GM23338 (cell line): ENCODE data around the gene GPD2. TPM values are rescaled to one million over a fixed set of nuclear protein-coding genes. Genes with fewer than 3 reads are reported as not detected.
A peak's percentile ranks its signal among the peaks of the same experiment; 100 is the strongest.

Experiments used
- ATAC-seq: fragments of 200-7000 bp; cut with Tn5 transposase; 3 replicates; pipeline ENCODE4 v1.9.1; 2020
- DNase-seq: peaks from one replicate; pipeline ENCODE4 v3.0.0-alpha.2; 2015; ENCODE audit warnings: low spot score
- H2AFZ ChIP-seq: fragments of 200-600 bp; sonication (generic); 2 replicates; pipeline ENCODE4 v1.8.0; 2016; ENCODE audit warnings: antibody characterized with exemption, mild to moderate bottlenecking, moderate library complexity
- H3F3A ChIP-seq: fragments of 200-600 bp; sonication (generic); replicated peaks from 2 replicates; pipeline ENCODE4 v1.8.0; 2017; ENCODE audit warnings: antibody characterized with exemption, mixed run types, low read depth
- H3K27ac ChIP-seq: fragments of 200-600 bp; sonication (generic); 2 replicates; pipeline ENCODE4 v1.6.1; 2016; ENCODE audit warnings: low read depth
- H3K27me3 ChIP-seq: fragments of 200-600 bp; sonication (generic); 2 replicates; pipeline ENCODE4 v1.8.0; 2016; ENCODE audit warnings: mild to moderate bottlenecking, mixed run types, moderate library complexity; ENCODE audit not compliant: insufficient read depth
- H3K36me3 ChIP-seq: fragments of 200-600 bp; sonication (generic); 2 replicates; pipeline ENCODE4 v1.8.0; 2016; ENCODE audit warnings: mild to moderate bottlenecking; ENCODE audit not compliant: insufficient read depth
- H3K4me1 ChIP-seq: fragments of 200-600 bp; sonication (generic); 2 replicates; pipeline ENCODE4 v1.8.0; 2016; ENCODE audit warnings: mild to moderate bottlenecking, moderate library complexity; ENCODE audit not compliant: insufficient read depth
- H3K4me2 ChIP-seq: fragments of 200-600 bp; sonication (generic); 2 replicates; pipeline ENCODE4 v1.7.1; 2017; ENCODE audit warnings: mixed run types
- H3K4me3 ChIP-seq: fragments of 200-600 bp; sonication (generic); 2 replicates; pipeline ENCODE4 v1.6.1; 2016; ENCODE audit warnings: mixed run types
- H3K79me2 ChIP-seq: fragments of 200-600 bp; sonication (generic); replicated peaks from 2 replicates; pipeline ENCODE4 v1.8.0; 2017; ENCODE audit warnings: mild to moderate bottlenecking; ENCODE audit not compliant: insufficient read depth
- H3K9me2 ChIP-seq: fragments of 200-600 bp; sonication (generic); 2 replicates; pipeline ENCODE4 v1.8.0; 2017; ENCODE audit not compliant: insufficient read depth
- H4K20me1 ChIP-seq: fragments of 200-600 bp; sonication (generic); replicated peaks from 2 replicates; pipeline ENCODE4 v1.8.0; 2017; ENCODE audit warnings: mild to moderate bottlenecking; ENCODE audit not compliant: insufficient read depth
- H3K27ac Mint-ChIP-seq: 2 replicates; pipeline ENCODE4 v1.8.0; 2020; ENCODE audit warnings: inconsistent platforms, mild to moderate bottlenecking, moderate library complexity, mixed read lengths
- H3K27me3 Mint-ChIP-seq: 3 replicates; pipeline ENCODE4 v1.8.0; 2022; ENCODE audit warnings: low read depth, mild to moderate bottlenecking, moderate library complexity, mixed read lengths, inconsistent platforms; ENCODE audit not compliant: insufficient read depth, poor library complexity
- H3K36me3 Mint-ChIP-seq: 3 replicates; pipeline ENCODE4 v1.8.0; 2021; ENCODE audit warnings: low read depth, mild to moderate bottlenecking, inconsistent platforms, moderate library complexity, mixed read lengths
- H3K4me1 Mint-ChIP-seq: 3 replicates; pipeline ENCODE4 v1.8.0; 2020; ENCODE audit warnings: mild to moderate bottlenecking, inconsistent platforms, mixed read lengths
- H3K4me3 Mint-ChIP-seq: 3 replicates; pipeline ENCODE4 v1.8.0; 2021; ENCODE audit warnings: moderate library complexity, mild to moderate bottlenecking, inconsistent platforms, mixed read lengths
- H3K9me3 Mint-ChIP-seq: 3 replicates; pipeline ENCODE4 v1.8.0; 2020; ENCODE audit warnings: moderate library complexity, mild to moderate bottlenecking, inconsistent platforms, mixed read lengths
- EZH2 ChIP-seq: fragments of 200-600 bp; sonication (generic); IDR thresholded peaks from one replicate; pipeline ENCODE4 v1.8.0; 2017; ENCODE audit warnings: antibody characterized with exemption, mild to moderate bottlenecking, low read depth; ENCODE audit not compliant: unreplicated experiment
- EZH2phosphoT487 ChIP-seq: fragments of 200-600 bp; sonication (generic); IDR thresholded peaks from one replicate; pipeline ENCODE4 v1.8.1; 2018; ENCODE audit warnings: antibody characterized with exemption; ENCODE audit not compliant: unreplicated experiment
- NANOG ChIP-seq: IDR thresholded peaks from 2 replicates; pipeline ENCODE4 v1.6.1; 2016; ENCODE audit warnings: antibody characterized with exemption, borderline replicate concordance
- POLR2AphosphoS5 ChIP-seq: IDR thresholded peaks from 2 replicates; pipeline ENCODE4 v1.6.1; 2016; ENCODE audit warnings: antibody characterized with exemption, low read depth
- STAT1 ChIP-seq: IDR thresholded peaks from one replicate; pipeline ENCODE4 v1.6.1; 2016; ENCODE audit warnings: antibody characterized with exemption; ENCODE audit not compliant: unreplicated experiment
- ZNF114 ChIP-seq: fragments of 250-450 bp; sonication (Bioruptor Pico); IDR thresholded peaks from 2 replicates; pipeline ENCODE4 v1.5.0; 2020; ENCODE audit warnings: mild to moderate bottlenecking, moderate library complexity
- ZNF331 ChIP-seq: fragments of 250-450 bp; sonication (Bioruptor Pico); IDR thresholded peaks from 2 replicates; pipeline ENCODE4 v1.5.0; 2020; ENCODE audit warnings: low read depth, mild to moderate bottlenecking, moderate library complexity
- polyA plus RNA-seq: library from polyadenylated mRNA; unstranded; fragments of >200 nt; fragmentation: Nextera tagmentation; extraction: Ambion mirVana; gene quantifications from 2 replicates; pipeline ENCODE4 v1.2.1, GENCODE V29; 2016
- total RNA-seq: library from RNA; depleted of rRNA; stranded (reverse); fragments of >200 nt; shearing (Covaris generic); gene quantifications from 2 replicates; pipeline ENCODE4 v1.2.3, GENCODE V29; 2014
- TF ChIP-seq, protein P1 (sequence below): IDR thresholded peaks from one replicate; pipeline ENCODE4 v1.6.1; 2018; ENCODE audit warnings: antibody characterized with exemption; ENCODE audit not compliant: unreplicated experiment
- TF ChIP-seq, protein P2 (sequence below): IDR thresholded peaks from 2 replicates; pipeline ENCODE4 v1.6.1; 2016; ENCODE audit warnings: antibody characterized with exemption
- TF ChIP-seq, protein P3 (sequence below), 2 experiments: fragments of 200-600 bp in 1 of 2; sonication (generic) in 1 of 2; conservative IDR thresholded peaks; 2 replicates each; pipeline versions ENCODE4 v1.5.1 to v1.6.1; 2016 to 2017; ENCODE audit warnings: antibody characterized with exemption in 2 of 2, low read depth in 2 of 2, mild to moderate bottlenecking in 2 of 2, moderate library complexity in 1 of 2

The GPD2 gene
- total and polyA plus RNA-seq, 2 experiments from 2014 or later, result 9.4 to 67.4 TPM

DNA sequence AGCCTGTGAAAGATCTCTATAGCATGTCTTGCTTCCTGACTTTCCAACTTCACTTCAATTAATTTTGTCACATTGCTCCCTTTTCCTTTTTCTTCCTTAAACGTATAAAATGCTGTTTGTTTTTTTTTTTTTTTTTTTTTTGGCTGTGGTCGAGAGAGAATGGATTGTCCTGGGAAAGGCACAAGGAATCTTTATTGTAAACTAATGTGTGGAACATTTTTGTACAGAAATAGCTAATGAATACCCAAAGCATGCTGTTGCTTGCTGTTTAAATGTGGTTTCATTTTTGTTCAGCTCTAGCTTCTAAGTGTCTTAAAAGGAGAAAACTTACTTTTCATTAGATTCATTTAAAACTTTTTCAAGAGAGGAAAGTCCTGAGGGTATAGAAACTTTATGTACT is 105.5 kb downstream of the GPD2 start:
- no peak for ATAC-seq
- Histone ChIP-seq H3K36me3 (no peaks in the 10 kb centered on the region), H3K27ac (no peak overlapping the region), H3K9me2 (no peaks in the 10 kb centered on the region), H3K4me2 (no peak overlapping the region), H4K20me1 (no peaks in the 10 kb centered on the region), H2AFZ (no peak overlapping the region), H3K79me2 (no peaks in the 10 kb centered on the region), H3K4me1 (peaks cover 11% of the 10 kb centered on the region; the same call in 1 of the 2 replicates), H3K27me3 (no peaks in the 10 kb centered on the region), H3F3A (no peaks in the 10 kb centered on the region), H3K4me3 (no peak overlapping the region)
- no peak for DNase-seq
- TF ChIP-seq, protein P1, sequence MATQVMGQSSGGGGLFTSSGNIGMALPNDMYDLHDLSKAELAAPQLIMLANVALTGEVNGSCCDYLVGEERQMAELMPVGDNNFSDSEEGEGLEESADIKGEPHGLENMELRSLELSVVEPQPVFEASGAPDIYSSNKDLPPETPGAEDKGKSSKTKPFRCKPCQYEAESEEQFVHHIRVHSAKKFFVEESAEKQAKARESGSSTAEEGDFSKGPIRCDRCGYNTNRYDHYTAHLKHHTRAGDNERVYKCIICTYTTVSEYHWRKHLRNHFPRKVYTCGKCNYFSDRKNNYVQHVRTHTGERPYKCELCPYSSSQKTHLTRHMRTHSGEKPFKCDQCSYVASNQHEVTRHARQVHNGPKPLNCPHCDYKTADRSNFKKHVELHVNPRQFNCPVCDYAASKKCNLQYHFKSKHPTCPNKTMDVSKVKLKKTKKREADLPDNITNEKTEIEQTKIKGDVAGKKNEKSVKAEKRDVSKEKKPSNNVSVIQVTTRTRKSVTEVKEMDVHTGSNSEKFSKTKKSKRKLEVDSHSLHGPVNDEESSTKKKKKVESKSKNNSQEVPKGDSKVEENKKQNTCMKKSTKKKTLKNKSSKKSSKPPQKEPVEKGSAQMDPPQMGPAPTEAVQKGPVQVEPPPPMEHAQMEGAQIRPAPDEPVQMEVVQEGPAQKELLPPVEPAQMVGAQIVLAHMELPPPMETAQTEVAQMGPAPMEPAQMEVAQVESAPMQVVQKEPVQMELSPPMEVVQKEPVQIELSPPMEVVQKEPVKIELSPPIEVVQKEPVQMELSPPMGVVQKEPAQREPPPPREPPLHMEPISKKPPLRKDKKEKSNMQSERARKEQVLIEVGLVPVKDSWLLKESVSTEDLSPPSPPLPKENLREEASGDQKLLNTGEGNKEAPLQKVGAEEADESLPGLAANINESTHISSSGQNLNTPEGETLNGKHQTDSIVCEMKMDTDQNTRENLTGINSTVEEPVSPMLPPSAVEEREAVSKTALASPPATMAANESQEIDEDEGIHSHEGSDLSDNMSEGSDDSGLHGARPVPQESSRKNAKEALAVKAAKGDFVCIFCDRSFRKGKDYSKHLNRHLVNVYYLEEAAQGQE, result no peak
- TF ChIP-seq ZNF114 (CRISPR knock-in tag) (no peak), ZNF331 (CRISPR knock-in tag) (no peak), POLR2AphosphoS5 (no peak), STAT1 (no peak)
- H3K27me3 Mint-ChIP-seq, result no peaks in the 10 kb centered on the region
- H3K27ac Mint-ChIP-seq, result 0 out of 2 replicates have a peak overlapping the region, but pooled peaks have one; percentile 26
- H3K36me3 Mint-ChIP-seq, result peaks cover 7% of the 10 kb centered on the region; the same call in 2 of the 3 replicates
- H3K4me3 Mint-ChIP-seq, result no peak overlapping the region
- peaks cover 23% of the 10 kb centered on the region for H3K4me1 Mint-ChIP-seq
- peaks cover 2% of the 10 kb centered on the region; the same call in 1 of the 3 replicates for H3K9me3 Mint-ChIP-seq

DNA sequence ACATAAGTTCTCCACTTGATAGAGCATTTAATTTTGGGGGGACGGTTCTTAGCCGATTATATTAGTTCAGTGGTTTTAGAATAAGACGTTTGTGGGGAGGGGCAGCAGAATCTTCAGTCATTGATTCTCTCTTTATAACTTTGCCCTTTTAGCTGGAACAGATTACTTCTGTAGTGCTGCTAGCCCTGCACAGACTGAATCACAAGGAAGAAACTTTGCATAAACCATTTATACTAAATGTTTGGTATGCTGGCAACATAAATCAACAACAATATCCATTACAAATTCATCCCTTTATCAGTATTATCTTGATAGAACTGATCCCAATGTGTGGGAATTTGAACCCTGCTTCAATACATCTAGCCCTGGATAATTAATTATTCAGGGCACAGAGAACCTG is 112.2 kb downstream of the GPD2 start:
- Histone ChIP-seq H3K4me2 (no peak overlapping the region), H4K20me1 (no peaks in the 10 kb centered on the region), H2AFZ (no peak overlapping the region), H3K27ac (no peak overlapping the region), H3K4me1 (peaks cover 27% of the 10 kb centered on the region), H3K4me3 (no peak overlapping the region), H3F3A (no peaks in the 10 kb centered on the region), H3K79me2 (no peaks in the 10 kb centered on the region), H3K9me2 (no peaks in the 10 kb centered on the region), H3K27me3 (no peaks in the 10 kb centered on the region), H3K36me3 (no peaks in the 10 kb centered on the region)
- no peak for DNase-seq
- Mint-ChIP-seq H3K9me3 (no peaks in the 10 kb centered on the region), H3K27ac (peak overlapping the region; percentile 25; the same call in 1 of the 2 replicates), H3K4me3 (no peak overlapping the region), H3K36me3 (peaks cover 2% of the 10 kb centered on the region; the same call in 1 of the 3 replicates), H3K4me1 (peaks cover 23% of the 10 kb centered on the region), H3K27me3 (no peaks in the 10 kb centered on the region)
- ATAC-seq, result no peak
- TF ChIP-seq STAT1, result no peak
- TF ChIP-seq ZNF331 (CRISPR knock-in tag), result no peak
- TF ChIP-seq NANOG, result no peak
- TF ChIP-seq, protein P2, sequence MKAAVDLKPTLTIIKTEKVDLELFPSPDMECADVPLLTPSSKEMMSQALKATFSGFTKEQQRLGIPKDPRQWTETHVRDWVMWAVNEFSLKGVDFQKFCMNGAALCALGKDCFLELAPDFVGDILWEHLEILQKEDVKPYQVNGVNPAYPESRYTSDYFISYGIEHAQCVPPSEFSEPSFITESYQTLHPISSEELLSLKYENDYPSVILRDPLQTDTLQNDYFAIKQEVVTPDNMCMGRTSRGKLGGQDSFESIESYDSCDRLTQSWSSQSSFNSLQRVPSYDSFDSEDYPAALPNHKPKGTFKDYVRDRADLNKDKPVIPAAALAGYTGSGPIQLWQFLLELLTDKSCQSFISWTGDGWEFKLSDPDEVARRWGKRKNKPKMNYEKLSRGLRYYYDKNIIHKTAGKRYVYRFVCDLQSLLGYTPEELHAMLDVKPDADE, result no peak
- no peak for TF ChIP-seq EZH2phosphoT487
- TF ChIP-seq, protein P3, sequence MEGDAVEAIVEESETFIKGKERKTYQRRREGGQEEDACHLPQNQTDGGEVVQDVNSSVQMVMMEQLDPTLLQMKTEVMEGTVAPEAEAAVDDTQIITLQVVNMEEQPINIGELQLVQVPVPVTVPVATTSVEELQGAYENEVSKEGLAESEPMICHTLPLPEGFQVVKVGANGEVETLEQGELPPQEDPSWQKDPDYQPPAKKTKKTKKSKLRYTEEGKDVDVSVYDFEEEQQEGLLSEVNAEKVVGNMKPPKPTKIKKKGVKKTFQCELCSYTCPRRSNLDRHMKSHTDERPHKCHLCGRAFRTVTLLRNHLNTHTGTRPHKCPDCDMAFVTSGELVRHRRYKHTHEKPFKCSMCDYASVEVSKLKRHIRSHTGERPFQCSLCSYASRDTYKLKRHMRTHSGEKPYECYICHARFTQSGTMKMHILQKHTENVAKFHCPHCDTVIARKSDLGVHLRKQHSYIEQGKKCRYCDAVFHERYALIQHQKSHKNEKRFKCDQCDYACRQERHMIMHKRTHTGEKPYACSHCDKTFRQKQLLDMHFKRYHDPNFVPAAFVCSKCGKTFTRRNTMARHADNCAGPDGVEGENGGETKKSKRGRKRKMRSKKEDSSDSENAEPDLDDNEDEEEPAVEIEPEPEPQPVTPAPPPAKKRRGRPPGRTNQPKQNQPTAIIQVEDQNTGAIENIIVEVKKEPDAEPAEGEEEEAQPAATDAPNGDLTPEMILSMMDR (conservative IDR thresholded peaks at IDR 0.05; ENCODE audit: low read depth in 2 of 2), result no peak
- TF ChIP-seq ZNF114 (CRISPR knock-in tag), result no peak
- no peak for TF ChIP-seq POLR2AphosphoS5
- no peak for TF ChIP-seq EZH2
